Left ventricle myocardium inferior (tissue), 1 donor: ENCODE results near the gene PAQR8. TPM values are rescaled to one million over a fixed set of nuclear protein-coding genes. Genes with fewer than 3 reads are reported as not detected.
A peak's percentile ranks its signal among the peaks of the same experiment; 100 is the strongest.

Experiments used
- DNase-seq: peaks from one replicate; pipeline ENCODE4 v3.0.0-alpha.2; 2020
- H3K27ac ChIP-seq: fragments of 200-600 bp; replicated peaks from 2 replicates; pipeline ENCODE4 v1.8.0; 2021
- H3K27me3 ChIP-seq: fragments of 200-600 bp; 2 replicates; pipeline ENCODE4 v1.8.0; 2021; ENCODE audit warnings: low read depth
- H3K36me3 ChIP-seq: fragments of 200-600 bp; 2 replicates; pipeline ENCODE4 v1.8.0; 2021
- H3K4me1 ChIP-seq: fragments of 200-600 bp; 2 replicates; pipeline ENCODE4 v1.8.0; 2021
- H3K4me3 ChIP-seq: fragments of 200-600 bp; 2 replicates; pipeline ENCODE4 v1.8.0; 2021; ENCODE audit warnings: mild to moderate bottlenecking, moderate library complexity
- H3K9me3 ChIP-seq: fragments of 200-600 bp; replicated peaks from 2 replicates; pipeline ENCODE4 v1.8.0; 2021
- intact Hi-C: fragments of 100-400 bp; cut with micrococcal nuclease; formaldehyde crosslinking; loops from one replicate; pipeline ENCODE4 v1.11.0; 2022
- total RNA-seq: library from RNA; stranded (reverse); fragmentation: NEBNext Ultra II Directional; extraction: Animal tissue kit (Norgen Biotek cat#: 25700); gene quantifications from one replicate; pipeline ENCODE4 v1.2.1, GENCODE V29; 2021
- TF ChIP-seq, protein P1 (sequence below): fragments of 200-600 bp; IDR thresholded peaks from 2 replicates; pipeline ENCODE4 v1.8.0; 2021; ENCODE audit warnings: antibody characterized with exemption, mild to moderate bottlenecking, borderline replicate concordance
- donor health status: DM: no; HTN: yes; CAD: no; lungs with severe emphysema.

The PAQR8 gene
- total RNA-seq, 1 donor from 2014 or later = 2.0 TPM

GRCh38 chr6:52417675-52418111 is 55.7 kb downstream of the PAQR8 start:
- intact Hi-C loops = loop anchor here (2.0 to 5.0 kb wide), 3 partner anchors 83 to 245 kb away; no protein-coding TSS in a partner anchor
- H3K27me3 ChIP-seq = no peaks in the 10 kb centered on the region
- peak overlapping the region; percentile 92 for H3K27ac ChIP-seq
- no peaks in the 10 kb centered on the region for H3K36me3 ChIP-seq
- H3K4me1 ChIP-seq = peaks cover 43% of the 10 kb centered on the region
- H3K9me3 ChIP-seq = no peaks in the 10 kb centered on the region
- no peak overlapping the region for H3K4me3 ChIP-seq
- DNase-seq = no peak
- TF ChIP-seq, protein P1, sequence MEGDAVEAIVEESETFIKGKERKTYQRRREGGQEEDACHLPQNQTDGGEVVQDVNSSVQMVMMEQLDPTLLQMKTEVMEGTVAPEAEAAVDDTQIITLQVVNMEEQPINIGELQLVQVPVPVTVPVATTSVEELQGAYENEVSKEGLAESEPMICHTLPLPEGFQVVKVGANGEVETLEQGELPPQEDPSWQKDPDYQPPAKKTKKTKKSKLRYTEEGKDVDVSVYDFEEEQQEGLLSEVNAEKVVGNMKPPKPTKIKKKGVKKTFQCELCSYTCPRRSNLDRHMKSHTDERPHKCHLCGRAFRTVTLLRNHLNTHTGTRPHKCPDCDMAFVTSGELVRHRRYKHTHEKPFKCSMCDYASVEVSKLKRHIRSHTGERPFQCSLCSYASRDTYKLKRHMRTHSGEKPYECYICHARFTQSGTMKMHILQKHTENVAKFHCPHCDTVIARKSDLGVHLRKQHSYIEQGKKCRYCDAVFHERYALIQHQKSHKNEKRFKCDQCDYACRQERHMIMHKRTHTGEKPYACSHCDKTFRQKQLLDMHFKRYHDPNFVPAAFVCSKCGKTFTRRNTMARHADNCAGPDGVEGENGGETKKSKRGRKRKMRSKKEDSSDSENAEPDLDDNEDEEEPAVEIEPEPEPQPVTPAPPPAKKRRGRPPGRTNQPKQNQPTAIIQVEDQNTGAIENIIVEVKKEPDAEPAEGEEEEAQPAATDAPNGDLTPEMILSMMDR = no peak

GRCh38 chr6:52418606-52419005 is 56.7 kb downstream of the PAQR8 start:
- H3K27ac ChIP-seq = peak overlapping the region; percentile 92
- intact Hi-C loops = loop anchor here (5.0 kb wide), 1 partner anchor 174 kb away; no protein-coding TSS in a partner anchor

GRCh38 chr6:52419809-52420667 is 58.1 kb downstream of the PAQR8 start, which contains the start of gene EFHC1:
EFHC1 (plus strand) TSS chr6:52420342; CDS start chr6:52420411, 69 bp downstream.
- TF ChIP-seq, protein P1 = no peak
- H3K4me3 ChIP-seq = peak within 1 kb of the TSS; percentile 93
- H3K9me3 ChIP-seq = no peaks in the 10 kb centered on the region
- H3K27me3 ChIP-seq = no peaks in the 10 kb centered on the region
- DNase-seq = peak; percentile 98
- peak within 1 kb of the TSS; percentile 92 for H3K27ac ChIP-seq
- H3K36me3 ChIP-seq = no peaks in the 10 kb centered on the region
- intact Hi-C loops = loop anchor here (5.0 kb wide), 1 partner anchor 172 kb away; no protein-coding TSS in a partner anchor
- H3K4me1 ChIP-seq = peaks cover 50% of the 10 kb centered on the region

More at GRCh38 chr6:52418606-52419005, 56.7 kb downstream of the PAQR8 start:
- H3K4me1 ChIP-seq = peaks cover 43% of the 10 kb centered on the region
- no peaks in the 10 kb centered on the region for H3K27me3 ChIP-seq
- no peak for DNase-seq
- TF ChIP-seq, protein P1 = no peak
- no peak overlapping the region for H3K4me3 ChIP-seq
- H3K36me3 ChIP-seq = no peaks in the 10 kb centered on the region
- no peaks in the 10 kb centered on the region for H3K9me3 ChIP-seq

DNA sequence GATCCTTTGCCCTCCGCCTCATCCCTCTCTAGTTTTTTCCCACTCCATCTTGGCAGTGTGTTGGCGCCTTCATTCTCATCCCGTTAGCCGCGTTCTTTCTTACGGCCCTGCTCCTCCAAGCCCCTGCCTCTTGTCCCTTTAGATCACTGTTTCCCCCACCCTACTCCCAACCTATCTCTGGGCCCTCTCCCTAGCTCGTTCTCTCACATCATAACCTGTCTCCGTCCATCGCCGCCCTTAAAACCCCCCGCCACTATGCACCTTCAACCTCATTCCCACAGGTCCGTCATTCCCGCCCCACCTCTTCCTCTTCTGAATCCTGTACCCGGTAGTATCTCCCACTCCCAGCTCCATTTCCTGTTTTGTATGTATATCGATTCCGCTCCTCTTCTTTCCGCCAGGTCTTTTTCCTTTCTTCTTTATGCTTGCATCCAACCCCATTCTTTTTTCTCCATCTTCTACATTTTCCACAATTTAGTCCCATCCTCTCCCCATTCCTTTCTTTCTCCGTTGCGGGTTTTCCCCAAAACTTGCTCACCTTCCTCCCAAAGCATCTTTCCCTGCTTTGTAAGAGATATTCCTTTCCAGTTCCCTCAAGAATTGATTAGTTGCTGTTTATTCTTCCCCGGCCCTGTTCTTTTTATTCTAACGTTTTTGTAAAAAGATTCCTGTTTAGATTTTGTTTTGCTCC is 58.9 kb downstream of the PAQR8 start:
- Histone ChIP-seq H3K4me1 (peaks cover 51% of the 10 kb centered on the region), H3K27ac (peak overlapping the region; percentile 92), H3K9me3 (no peaks in the 10 kb centered on the region), H3K4me3 (peak overlapping the region; percentile 93), H3K36me3 (no peaks in the 10 kb centered on the region), H3K27me3 (no peaks in the 10 kb centered on the region)
- DNase-seq = no peak
- intact Hi-C loops = no loop called here
- TF ChIP-seq, protein P1 = no peak

DNA sequence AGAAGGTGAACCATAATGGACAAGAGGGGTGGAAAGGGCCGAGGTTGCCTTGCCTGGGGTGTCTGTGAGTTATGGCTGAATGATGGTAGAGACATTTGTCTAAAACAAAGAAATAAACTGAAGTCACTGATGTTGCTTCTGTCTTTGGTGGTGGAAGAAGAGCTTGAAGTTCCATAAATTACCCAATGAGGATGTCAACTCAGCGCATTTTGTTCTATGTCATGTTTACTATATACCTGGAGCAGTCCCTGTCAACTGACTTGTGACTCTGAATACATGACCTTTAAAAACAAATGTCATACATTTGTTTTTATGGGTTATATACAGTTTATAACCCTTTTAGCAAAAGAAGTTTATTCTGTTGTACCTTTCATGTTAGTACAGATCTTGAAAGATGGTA is 60.2 kb downstream of the PAQR8 start:
- no peak overlapping the region for H3K27ac ChIP-seq
- intact Hi-C loops = no loop called here
- DNase-seq = no peak

More for the DNA sequence above, 60.2 kb downstream of the PAQR8 start:
- no peaks in the 10 kb centered on the region for H3K36me3 ChIP-seq
- no peaks in the 10 kb centered on the region for H3K27me3 ChIP-seq
- H3K9me3 ChIP-seq = no peaks in the 10 kb centered on the region
- peaks cover 46% of the 10 kb centered on the region for H3K4me1 ChIP-seq
- TF ChIP-seq, protein P1 = no peak
- no peak overlapping the region for H3K4me3 ChIP-seq
